DMS153 treated with DMSO at 0.1 percent for 48 hours (cell line): ENCODE results near the gene IQCB1.
A peak's percentile ranks its signal among the peaks of the same experiment; 100 is the strongest.
"Not testable (repeated sequence)": the region's sequence is repeated elsewhere in the genome, so short reads cannot be mapped to it uniquely, and the experiment has no call there.

Source experiments
- DNase-seq: peaks from one replicate; lab custom pipeline; 2025; ENCODE audit not compliant: unreplicated experiment; lab: John Stamatoyannopoulos, UW

Gene IQCB1, protein sequence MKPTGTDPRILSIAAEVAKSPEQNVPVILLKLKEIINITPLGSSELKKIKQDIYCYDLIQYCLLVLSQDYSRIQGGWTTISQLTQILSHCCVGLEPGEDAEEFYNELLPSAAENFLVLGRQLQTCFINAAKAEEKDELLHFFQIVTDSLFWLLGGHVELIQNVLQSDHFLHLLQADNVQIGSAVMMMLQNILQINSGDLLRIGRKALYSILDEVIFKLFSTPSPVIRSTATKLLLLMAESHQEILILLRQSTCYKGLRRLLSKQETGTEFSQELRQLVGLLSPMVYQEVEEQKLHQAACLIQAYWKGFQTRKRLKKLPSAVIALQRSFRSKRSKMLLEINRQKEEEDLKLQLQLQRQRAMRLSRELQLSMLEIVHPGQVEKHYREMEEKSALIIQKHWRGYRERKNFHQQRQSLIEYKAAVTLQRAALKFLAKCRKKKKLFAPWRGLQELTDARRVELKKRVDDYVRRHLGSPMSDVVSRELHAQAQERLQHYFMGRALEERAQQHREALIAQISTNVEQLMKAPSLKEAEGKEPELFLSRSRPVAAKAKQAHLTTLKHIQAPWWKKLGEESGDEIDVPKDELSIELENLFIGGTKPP

DNA sequence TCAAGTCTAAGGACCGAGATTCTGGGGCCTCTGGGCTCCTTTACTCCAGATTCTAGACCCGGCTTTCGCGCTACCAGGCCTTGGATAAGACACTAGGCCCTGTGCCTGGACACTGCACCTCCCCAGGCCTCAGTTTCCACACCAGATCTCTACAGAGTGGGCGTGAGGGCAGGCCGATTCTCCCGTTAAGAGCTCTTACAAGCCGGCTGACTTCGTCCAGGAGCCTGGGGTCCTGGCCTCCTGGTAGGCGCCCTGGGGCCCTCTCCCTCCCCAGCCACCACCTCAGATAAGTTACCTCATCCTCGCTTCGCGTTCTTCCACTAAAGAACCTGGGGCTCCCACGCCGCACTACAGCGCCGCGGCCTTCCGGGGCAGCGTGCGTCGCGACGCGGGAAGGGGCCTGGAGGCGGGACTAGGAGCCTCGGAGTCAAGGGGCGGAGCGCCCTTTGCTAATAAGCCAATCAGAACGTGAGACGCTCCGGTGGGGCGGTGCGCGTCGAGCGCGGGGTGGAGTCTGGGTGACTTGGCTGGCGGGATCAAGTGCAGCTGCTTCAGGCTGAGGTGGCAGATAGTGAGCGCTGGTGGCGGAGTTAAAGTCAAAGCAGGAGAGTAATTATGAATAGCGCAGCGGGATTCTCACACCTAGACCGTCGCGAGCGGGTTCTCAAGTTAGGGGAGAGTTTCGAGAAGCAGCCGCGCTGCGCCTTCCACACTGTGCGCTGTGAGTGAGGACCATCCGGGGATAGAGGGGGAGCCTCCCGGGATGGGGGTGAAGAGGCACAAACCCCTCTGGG lies at the start of gene IQCB1, which contains the start of gene EAF2:
Gene IQCB1, minus strand, starts transcription at position 390 of the 794 bp plus-strand sequence. CDS start 6,100 bp downstream, outside the sequence.
Gene EAF2, plus strand, starts transcription at position 539 of the 794 bp plus-strand sequence. Its CDS starts 77 bp downstream, at position 616.
- DNase-seq = peak; percentile 91

DNA sequence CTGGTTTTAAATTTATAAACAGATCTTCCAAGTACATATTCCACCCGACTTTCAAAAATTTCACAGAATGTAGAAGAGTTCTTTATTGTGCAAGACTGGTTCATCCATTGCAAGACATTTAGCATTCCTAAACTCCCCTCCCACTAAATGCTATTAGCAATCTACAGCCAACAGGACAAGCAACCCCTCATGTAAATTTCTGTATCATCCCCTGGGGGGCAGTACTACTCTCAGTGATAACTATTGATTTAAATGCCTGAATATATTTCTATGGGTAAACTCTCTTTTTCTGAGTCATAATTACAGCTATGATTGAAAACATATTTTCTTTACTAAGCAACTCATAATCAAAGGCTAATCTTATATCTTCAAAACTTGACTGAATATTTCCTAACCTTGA lies 48.6 kb upstream of the IQCB1 start:
- DNase-seq = no peak

DNA sequence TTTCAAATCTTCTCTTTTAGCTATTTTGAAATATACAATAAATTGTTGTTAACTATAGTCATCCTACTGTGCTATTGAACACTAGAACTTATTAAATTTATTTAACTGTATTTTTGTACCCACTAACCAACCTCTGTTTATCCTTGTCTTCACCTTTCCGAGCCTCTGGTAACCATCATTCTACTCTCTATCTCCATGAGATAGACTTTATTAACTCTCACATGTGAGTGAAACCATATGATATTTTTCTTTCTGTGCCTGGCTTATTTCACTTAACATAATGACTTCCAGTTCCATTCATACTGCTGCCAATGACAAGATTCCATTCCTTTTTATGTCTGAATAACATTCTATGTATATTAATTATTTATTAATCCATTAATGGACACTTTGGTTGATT lies 43.6 kb upstream of the IQCB1 start:
- no peak for DNase-seq

DNA sequence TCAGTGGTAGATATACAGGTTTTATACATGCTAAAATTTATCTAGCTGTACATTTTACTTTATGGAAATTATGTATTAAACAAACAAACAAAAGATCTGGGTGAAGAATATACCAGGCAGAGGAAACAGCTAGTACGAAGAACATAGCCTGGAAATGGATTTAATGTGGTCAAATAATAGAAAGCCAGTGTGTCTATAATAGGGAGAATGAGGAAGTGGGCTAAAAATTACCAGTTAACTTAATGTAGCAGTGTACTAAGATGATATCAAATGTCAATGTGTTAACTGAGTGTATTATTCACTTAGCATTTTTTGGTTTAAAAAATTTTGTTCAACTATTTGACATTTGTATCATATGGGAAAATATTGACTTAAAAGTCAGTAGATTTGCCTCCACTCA lies 36.6 kb upstream of the IQCB1 start:
- DNase-seq = no peak

DNA sequence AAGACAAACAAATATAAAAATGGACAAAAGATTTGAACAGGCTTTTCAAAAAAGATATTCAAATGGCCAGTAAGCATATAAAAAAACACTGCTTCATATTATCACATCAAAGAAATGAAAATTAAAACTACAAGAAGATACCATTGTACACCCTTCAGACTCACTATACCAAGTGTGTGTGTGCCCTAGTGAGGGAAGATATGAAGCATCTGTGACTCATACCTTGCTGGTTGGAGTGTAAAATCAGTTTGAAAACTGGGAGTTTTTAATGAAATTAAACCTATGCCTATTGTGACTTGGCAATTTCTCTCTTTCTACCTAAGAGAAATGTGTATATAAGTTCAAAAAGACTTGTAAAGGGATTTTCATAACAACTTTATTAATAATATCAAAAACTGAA lies 35.9 kb upstream of the IQCB1 start:
- DNase-seq = no peak

DNA sequence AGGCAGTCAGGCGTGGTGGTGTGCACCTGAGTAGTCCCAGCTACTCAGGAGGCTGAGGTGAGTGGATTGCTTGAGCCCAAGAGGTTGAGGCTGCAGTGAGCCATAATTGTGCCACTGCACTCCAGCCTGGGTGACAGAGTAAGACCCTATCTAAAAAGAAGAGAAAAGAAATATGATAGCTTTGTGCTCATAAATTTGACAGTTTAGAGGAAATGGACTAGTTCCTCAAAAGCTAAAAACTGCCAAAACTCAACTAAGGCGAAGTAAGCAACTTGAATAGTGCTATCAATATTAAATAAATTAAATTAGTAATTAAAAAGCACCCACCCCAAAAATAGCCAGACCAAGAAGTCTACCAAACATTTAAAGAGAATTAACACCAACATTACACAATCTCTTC lies 34.9 kb upstream of the IQCB1 start:
- no peak for DNase-seq

DNA sequence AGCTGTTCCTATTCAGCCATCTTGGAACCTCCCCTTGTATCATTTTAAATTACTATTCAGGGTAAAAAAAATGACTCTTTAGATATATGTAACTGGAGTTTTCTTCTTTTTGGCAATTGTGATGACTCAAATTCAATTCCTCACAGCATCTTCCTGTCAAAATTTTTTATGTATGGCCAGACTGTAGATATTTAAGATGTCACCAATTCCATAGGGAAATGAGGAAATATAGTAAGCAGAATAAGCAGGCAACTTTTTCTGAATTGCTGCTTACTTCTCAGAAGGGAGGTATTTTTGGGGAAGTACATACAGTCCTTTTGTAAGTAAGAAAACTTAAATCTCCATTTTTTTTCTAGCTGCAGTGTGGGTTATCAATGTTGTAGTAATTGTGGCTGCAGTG lies 28.9 kb upstream of the IQCB1 start:
- DNase-seq = no peak

DNA sequence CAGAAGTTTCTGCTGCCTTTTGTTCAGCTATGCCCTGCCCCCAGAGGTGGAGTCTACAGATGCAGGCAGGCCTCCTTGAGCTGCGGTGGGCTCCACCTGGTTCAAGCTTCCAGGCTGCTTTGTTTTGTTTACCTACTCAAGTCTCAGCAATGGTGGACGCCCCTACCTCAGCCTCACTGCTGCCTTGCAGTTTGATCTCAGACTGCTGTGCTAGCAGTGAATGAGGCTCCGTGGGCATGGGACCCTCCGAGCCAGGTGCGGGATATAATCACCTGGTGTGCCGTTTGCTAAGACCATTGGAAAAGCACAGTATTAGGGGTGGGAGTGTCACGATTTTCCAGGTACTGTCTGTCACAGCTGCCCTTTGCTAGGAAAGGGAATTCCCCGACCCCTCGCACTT lies 28.4 kb upstream of the IQCB1 start:
- DNase-seq = not testable (repeated sequence)

DNA sequence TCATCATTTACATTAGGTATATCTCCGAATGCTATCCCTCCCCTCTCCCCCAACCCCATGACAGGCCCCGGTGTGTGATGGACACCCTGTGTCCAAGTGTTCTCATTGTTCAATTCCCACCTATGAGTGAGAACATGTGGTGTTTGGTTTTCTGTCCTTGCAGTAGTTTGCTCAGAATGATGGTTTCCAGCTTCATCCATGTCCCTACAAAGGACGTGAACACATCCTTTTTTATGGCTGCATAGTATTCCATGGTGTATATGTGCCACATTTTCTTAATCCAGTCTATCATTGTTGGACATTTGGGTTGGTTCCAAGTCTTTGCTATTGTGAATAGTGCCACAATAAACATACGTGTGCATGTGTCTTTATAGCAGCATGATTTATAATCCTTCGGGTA lies 22.9 kb upstream of the IQCB1 start:
- not testable (repeated sequence) for DNase-seq

DNA sequence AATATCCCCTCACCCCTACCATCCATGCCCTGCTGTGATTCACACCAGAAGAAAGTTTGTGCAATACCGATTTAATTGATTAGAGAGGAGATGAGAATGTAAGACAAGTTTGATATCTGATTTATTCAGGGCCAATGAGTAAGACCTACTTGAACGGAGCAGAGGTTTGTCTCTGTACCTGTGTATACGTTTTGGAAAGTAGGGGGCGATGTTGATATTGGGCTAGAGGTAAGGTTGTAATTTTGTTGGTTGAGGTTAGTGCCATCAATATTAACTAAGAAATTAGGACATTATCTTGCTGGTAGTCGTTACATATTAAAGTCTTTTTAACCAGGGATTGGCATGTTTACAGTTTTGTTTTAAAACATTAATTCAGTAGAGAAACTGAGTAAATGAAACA lies 20.7 kb upstream of the IQCB1 start:
- no peak for DNase-seq

DNA sequence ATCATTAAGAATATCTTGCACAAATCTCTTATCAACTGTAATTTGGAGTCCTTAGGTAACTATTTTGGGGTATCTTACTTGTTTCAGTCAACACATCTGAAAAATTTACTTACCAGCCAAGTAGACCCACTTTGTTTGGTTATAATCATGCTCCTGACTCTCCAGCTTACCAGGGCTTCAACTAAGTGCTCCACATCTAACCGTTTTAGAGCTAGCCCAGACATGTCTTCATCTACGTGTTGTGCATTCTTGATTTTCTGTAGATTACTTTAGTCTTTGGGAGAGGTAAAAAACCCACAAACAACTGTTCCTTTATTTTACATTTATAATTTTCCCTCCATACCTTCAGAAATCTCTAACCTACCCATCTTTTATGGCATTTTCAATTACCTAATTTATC lies 17.4 kb upstream of the IQCB1 start:
- no peak for DNase-seq

DNA sequence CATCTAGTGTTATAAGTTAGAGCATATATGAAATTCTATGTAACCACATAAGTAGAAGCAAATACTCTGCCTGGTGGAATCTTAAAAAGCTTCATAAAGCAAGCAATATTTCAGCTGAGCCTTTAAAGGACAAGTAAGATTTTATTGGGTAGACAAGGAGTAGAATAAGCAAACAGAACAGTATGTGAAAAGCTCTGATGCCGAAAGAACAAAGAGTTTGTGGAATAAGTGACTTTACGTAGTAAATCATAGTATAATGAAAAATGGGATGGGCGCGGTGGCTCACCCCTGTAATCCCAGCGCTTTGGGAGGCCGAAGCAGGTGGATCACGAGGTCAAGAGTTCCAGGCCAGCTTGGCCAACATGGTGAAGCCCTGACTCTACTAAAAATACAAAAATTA lies 10.0 kb upstream of the IQCB1 start:
- DNase-seq = no peak

DNA sequence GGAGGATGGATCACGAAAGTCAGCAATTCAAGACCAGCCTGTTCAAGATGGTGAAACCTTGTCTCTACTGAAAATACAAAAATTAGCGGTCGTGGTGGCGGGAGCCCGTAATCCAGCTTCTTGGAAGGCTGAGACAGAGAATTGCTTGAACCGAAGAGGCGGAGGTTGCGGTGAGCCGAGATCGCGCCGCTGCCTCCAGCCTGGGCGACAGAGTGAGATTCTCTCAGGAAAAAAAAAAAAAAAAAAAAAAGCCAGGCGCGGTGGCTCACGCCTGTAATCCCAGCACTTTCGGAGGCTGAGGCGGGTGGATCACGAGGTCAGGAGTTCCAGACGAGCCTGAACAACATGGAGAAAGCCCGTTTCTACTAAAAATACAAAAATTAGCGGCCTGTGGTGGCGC lies 5.1 kb upstream of the IQCB1 start:
- no peak for DNase-seq

DNA sequence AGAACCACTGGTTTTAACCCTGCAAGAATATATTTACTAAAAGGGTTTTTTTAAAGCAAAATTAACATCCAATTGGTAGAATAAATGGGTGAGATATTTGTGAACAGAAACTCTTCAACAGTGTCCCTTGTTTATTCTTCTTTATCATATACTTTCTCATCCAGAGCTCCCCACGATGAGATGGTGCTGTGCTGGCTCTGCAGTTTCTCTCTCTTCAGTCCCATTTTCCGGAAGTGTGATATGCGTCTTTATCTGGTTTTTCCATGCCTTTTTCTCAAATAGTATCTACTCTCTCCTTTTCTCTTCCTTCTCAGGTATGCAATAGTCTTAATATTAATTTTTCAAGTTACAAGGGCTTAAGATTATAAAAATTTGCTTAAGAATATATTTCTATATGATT lies 1.6 kb upstream of the IQCB1 start:
- DNase-seq = no peak

DNA sequence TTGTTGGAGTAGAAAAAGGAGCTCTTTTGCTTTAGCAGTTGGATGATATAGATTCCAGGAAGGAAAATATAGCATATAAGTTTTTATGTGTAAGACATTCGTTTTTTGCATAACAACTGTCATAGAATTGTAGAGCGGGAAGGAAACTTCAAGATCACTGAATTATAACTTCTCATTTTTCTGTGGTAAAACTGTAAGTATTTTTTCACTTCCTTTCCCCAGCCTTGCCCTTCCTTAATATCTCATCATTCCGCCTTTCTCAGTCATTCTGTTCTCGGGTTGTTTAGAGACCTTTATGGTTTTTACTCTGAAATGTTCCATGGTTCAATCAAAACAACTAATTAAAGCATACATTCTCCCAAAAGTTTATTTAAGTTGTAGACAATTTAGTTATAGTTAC lies 1.2 kb upstream of the IQCB1 start:
- no peak for DNase-seq

DNA sequence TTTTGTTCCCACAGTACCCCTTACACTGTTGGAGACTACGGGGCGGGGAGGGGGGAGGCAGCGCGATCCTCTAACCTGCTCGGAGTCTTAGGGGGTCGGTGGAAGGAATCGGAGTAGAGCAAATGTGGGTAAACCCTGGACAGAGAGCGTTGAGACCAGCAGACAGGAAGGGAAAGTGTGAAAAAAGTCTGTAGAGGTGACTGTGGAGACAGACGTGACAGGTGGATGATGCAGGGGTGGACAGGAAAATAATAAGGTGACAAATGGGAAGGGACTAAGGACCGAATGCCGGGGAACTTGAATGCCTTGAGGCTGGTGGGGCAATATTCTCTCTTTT lies 573 bp upstream of the IQCB1 start:
- no peak for DNase-seq

DNA sequence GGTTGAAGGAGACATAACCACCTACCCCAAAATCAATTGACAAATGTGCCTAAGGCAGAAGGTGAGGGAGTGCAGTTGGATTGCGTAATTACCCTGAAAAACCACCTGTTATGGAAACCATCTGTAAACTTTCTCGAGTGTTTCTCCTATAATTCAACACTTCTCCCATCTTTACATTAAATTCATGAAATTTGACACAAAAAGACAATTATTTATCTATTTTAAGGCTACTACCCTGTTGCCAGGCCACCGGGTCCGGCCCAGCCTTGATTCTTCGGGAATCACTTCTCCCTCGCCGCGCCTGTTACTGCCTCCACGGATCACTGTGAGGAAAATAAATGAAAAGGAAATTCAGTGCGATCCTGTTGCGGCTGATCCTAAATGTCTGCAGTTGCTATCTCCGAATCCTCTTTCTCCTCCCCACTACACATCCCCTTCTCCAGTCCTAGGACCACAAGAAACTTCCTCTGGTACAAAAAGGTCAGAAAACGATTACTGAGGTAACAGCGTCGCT lies 646 bp downstream of the IQCB1 start:
- DNase-seq = no peak

DNA sequence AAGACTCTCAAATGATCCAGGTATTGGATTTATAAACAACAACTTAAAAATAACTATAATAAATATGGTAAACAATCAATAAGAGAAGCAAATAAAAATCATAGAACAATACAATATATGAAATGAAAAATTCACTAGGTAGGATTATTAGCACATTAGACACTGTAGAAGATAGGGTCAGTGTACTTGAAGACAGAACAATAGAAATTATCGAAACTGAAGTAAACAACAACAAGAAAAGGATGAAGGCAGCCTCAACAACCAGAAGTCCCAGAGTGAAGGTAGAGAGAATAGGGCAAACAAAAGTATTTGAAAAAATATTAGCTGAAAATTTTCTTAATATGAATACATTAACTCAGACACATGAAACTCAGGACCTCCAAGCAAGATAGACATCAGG lies 11.9 kb downstream of the IQCB1 start:
- DNase-seq = no peak

DNA sequence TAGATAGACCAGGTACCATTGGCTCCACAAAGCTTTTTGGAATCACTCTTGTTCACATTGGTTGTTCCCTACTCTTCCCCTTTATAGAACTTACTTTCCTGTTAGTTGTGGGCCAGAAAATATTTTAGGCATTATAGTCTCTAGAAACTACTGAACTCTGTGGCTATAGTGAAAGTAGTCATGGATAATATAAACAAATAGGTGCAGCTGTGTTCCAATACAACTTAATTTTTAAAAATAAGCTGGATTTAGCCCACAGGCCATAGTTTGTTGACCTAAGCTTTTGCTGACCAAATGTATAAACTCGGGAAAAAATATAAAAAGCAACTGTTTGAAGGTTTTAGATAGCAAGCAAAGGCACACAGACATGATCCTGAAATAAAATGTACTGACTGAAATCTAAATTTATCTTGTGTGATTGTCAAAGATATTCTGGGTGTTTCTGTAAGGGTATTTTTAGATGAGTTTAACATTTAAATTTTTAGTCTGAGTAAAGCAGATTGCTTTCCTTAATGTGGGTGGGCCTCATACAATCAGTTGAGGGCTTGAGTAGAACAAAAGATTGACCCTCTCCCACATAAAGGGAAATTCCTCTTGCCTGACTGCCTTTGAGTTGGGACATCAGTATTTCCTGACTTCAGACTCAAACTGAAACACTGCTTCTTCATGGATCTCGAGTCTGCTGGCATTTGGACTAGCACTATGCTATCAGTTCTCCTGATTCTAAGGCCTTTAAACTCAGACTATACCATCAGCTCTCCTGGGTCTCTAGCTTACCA lies 13.2 kb downstream of the IQCB1 start:
- DNase-seq = no peak

DNA sequence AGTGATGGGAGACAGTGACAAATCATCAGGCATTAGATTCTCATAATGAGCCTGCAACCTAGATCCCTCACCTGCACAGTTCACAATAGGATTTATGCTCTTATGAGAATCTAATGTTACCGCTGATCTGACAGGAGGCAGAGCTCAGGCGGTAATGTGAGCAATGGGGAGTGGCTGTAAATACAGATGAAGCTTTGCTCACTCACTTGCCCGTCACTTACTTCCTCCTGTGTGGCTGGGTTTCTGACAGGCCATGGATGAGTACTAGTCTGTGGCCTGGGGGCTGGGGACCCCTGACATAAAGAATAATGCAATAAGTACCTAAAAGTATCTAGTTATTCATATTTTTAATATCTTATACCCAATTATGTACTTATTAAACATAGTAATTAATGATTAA lies 15.6 kb downstream of the IQCB1 start:
- DNase-seq = no peak

DNA sequence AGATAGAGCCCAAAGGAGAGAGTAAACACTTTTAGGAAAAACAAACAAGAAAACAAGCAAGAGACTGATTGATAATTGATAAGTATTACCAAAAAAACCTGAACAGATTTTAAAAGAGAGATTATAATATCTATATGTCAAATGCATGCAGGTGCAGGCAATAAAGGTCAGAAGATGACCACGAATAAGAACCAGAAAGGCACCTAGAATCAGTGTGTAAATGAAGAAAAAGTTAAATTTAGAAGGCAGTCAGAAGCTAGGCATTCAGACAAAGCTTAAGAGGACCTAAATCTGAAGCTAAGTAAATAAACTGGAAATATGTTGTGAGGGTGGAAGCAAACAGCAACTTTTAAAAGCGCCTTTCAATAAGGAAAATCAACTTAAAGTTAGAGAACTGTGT lies 16.3 kb downstream of the IQCB1 start:
- DNase-seq = no peak
